ENCODE results near the gene CTPS2. TPM values are rescaled to one million over a fixed set of nuclear protein-coding genes. Genes with fewer than 3 reads are reported as not detected.

Gene CTPS2
- total RNA-seq, 3 donors from 2014 or later, result 12.3 to 26.3 (median 21.0) TPM

GRCh38 chrX:16654093-16654492 is 58.4 kb downstream of the CTPS2 start:
- Histone ChIP-seq H3K36me3 (no peaks in the 10 kb centered on the region), H3K4me3 (no peak overlapping the region), H3K9me3 (no peaks in the 10 kb centered on the region), H3K27ac (no peak overlapping the region), H3K27me3 (peaks cover 0 to 13% of the 10 kb centered on the region in 2 donors), H3K4me1 (no peaks in the 10 kb centered on the region)
- TF ChIP-seq POLR2AphosphoS5 (IDR thresholded peaks at IDR 0.05) (no peak), POLR2A (IDR thresholded peaks at IDR 0.05) (no peak)
- TF ChIP-seq, protein P1, sequence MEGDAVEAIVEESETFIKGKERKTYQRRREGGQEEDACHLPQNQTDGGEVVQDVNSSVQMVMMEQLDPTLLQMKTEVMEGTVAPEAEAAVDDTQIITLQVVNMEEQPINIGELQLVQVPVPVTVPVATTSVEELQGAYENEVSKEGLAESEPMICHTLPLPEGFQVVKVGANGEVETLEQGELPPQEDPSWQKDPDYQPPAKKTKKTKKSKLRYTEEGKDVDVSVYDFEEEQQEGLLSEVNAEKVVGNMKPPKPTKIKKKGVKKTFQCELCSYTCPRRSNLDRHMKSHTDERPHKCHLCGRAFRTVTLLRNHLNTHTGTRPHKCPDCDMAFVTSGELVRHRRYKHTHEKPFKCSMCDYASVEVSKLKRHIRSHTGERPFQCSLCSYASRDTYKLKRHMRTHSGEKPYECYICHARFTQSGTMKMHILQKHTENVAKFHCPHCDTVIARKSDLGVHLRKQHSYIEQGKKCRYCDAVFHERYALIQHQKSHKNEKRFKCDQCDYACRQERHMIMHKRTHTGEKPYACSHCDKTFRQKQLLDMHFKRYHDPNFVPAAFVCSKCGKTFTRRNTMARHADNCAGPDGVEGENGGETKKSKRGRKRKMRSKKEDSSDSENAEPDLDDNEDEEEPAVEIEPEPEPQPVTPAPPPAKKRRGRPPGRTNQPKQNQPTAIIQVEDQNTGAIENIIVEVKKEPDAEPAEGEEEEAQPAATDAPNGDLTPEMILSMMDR (IDR thresholded peaks at IDR 0.05), result no peak
- intact Hi-C loops (cut with DNase I; ENCODE audit: low total_unique reads), result no loop called here
- DNase-seq (ENCODE audit: low spot score in 2 of 2), result no peak

DNA sequence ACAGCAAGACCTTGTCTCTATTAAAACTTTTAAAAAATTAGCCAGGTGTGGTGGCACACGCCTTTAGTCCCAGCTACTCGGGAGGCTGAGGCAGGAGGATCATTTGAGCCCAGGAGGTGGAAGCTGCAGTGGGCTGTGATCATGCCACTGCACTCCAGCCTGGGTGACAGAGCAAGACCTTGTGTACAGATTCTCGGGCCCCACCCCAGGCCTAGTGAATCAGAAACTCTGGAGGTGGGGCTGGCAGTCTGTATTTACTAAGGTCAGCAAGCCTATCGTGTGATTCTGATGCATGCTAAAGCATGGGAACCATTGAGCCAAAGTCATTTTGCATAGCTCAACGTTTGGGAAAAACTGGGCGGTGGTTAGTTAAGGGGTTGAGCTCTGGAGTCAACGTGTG is 59.0 kb downstream of the CTPS2 start:
- Histone ChIP-seq H3K27ac (no peak overlapping the region), H3K4me1 (no peaks in the 10 kb centered on the region), H3K36me3 (no peaks in the 10 kb centered on the region), H3K27me3 (peaks cover 0 to 13% of the 10 kb centered on the region in 2 donors), H3K4me3 (no peak overlapping the region), H3K9me3 (no peaks in the 10 kb centered on the region)
- TF ChIP-seq POLR2AphosphoS5 (IDR thresholded peaks at IDR 0.05) (no peak), POLR2A (IDR thresholded peaks at IDR 0.05) (no peak)
- TF ChIP-seq, protein P1 (IDR thresholded peaks at IDR 0.05), result no peak
- DNase-seq (ENCODE audit: low spot score in 2 of 2), result no peak
- intact Hi-C loops (cut with DNase I; ENCODE audit: low total_unique reads), result no loop called here

- H3K4me1 ChIP-seq, result no peaks in the 10 kb centered on the region
- intact Hi-C loops (cut with DNase I; ENCODE audit: low total_unique reads), result no loop called here
- TF ChIP-seq POLR2AphosphoS5 (IDR thresholded peaks at IDR 0.05) (no peak), POLR2A (IDR thresholded peaks at IDR 0.05) (no peak)
- TF ChIP-seq, protein P1 (IDR thresholded peaks at IDR 0.05), result no peak
- H3K9me3 ChIP-seq, result no peaks in the 10 kb centered on the region
- no peak overlapping the region for H3K27ac ChIP-seq
- H3K4me3 ChIP-seq, result no peak overlapping the region
- DNase-seq (ENCODE audit: low spot score in 2 of 2), result no peak
- H3K36me3 ChIP-seq, result no peaks in the 10 kb centered on the region
- peaks cover 0 to 16% of the 10 kb centered on the region in 2 donors for H3K27me3 ChIP-seq
These were observed 61.0 kb downstream of the CTPS2 start for GRCh38 chrX:16651391-16652024.

DNA sequence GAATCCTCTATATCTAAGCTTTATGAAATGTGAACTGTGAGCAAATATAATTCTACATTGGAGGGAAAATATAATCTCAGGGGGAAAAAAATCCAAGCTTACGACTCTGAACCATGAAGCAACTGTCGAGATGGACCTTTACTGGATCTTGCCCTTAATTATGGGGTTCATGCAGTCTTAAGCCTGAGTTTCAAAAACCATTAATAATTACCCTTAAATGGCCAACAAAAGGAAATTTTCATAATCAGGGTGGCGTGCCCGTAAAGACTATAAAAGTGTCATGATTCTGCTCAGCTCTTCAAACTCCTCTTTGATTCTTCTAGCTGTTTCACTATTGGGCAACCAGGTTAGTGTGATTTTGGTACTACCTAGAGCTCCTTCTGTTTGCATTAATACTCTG is 62.6 kb downstream of the CTPS2 start, which contains the start of gene S100G:
S100G (plus strand) TSS at position 301 of the 400 bp plus-strand sequence. CDS start 849 bp downstream, outside the sequence.
- Histone ChIP-seq H3K27ac (no peak within 1 kb of the TSS), H3K36me3 (no peaks in the 10 kb centered on the region), H3K9me3 (no peaks in the 10 kb centered on the region), H3K27me3 (peaks cover 0 to 25% of the 10 kb centered on the region in 2 donors), H3K4me1 (no peaks in the 10 kb centered on the region), H3K4me3 (no peak within 1 kb of the TSS)
- no peak for DNase-seq (ENCODE audit: low spot score in 2 of 2)
- intact Hi-C loops (cut with DNase I; ENCODE audit: low total_unique reads), result no loop called here
- TF ChIP-seq POLR2AphosphoS5 (IDR thresholded peaks at IDR 0.05) (no peak), POLR2A (IDR thresholded peaks at IDR 0.05) (no peak)
- TF ChIP-seq, protein P1 (IDR thresholded peaks at IDR 0.05), result no peak

- Histone ChIP-seq H3K9me3 (no peaks in the 10 kb centered on the region), H3K4me1 (no peaks in the 10 kb centered on the region), H3K27ac (no peak overlapping the region), H3K27me3 (peaks cover 0 to 24% of the 10 kb centered on the region in 2 donors), H3K36me3 (no peaks in the 10 kb centered on the region), H3K4me3 (no peak overlapping the region)
- intact Hi-C loops (cut with DNase I; ENCODE audit: low total_unique reads), result no loop called here
- DNase-seq (ENCODE audit: low spot score in 2 of 2), result no peak
- TF ChIP-seq POLR2AphosphoS5 (IDR thresholded peaks at IDR 0.05) (no peak), POLR2A (IDR thresholded peaks at IDR 0.05) (no peak)
- TF ChIP-seq, protein P1 (IDR thresholded peaks at IDR 0.05), result no peak
These were observed 65.9 kb downstream of the CTPS2 start for GRCh38 chrX:16646366-16647138.

All from breast epithelium (tissue), 4 donors.